DMS53 treated with DMSO at 0.1 percent for 48 hours (cell line): Measurements from ENCODE around the gene RHOT2.
A peak's percentile ranks its signal among the peaks of the same experiment; 100 is the strongest.

Experiments used
- DNase-seq: peaks from one replicate; lab custom pipeline; 2025; ENCODE audit not compliant: unreplicated experiment; lab: John Stamatoyannopoulos, UW

Gene RHOT2

GRCh38 chr16:632486-633335 lies 35.2 kb upstream of the RHOT2 start:
- no peak for DNase-seq

GRCh38 chr16:633336-634050 lies 34.4 kb upstream of the RHOT2 start:
- no peak for DNase-seq

- DNase-seq, result no peak
Observed at GRCh38 chr16:634051-634670, 33.8 kb upstream of the RHOT2 start.

GRCh38 chr16:634996-635395 lies 32.9 kb upstream of the RHOT2 start:
- no peak for DNase-seq

- DNase-seq, result no peak
Observed at GRCh38 chr16:635573-636205, 32.2 kb upstream of the RHOT2 start.

GRCh38 chr16:636206-637080 lies 31.5 kb upstream of the RHOT2 start, which contains the start of gene METTL26:
TSS of gene METTL26 (minus strand) at chr16:636305. CDS start at chr16:636290, 15 bp downstream.
- DNase-seq, result peak; percentile 78

- DNase-seq, result no peak
Observed at GRCh38 chr16:637081-638018, 30.6 kb upstream of the RHOT2 start.

GRCh38 chr16:638034-638543 lies 29.8 kb upstream of the RHOT2 start:
- no peak for DNase-seq

- no peak for DNase-seq
Observed at GRCh38 chr16:638836-639235, 29.1 kb upstream of the RHOT2 start.

GRCh38 chr16:640614-641013 lies 27.3 kb upstream of the RHOT2 start:
- DNase-seq, result no peak

- peak; percentile 44 for DNase-seq
Observed at GRCh38 chr16:641326-642188, 26.4 kb upstream of the RHOT2 start, which contains the start of gene MCRIP2. TSS of gene MCRIP2 (plus strand) at chr16:641828. CDS start at chr16:641992, 164 bp downstream.

GRCh38 chr16:642189-643049 lies 25.5 kb upstream of the RHOT2 start:
- DNase-seq, result peak; percentile 40

GRCh38 chr16:643050-643368 lies 24.9 kb upstream of the RHOT2 start:
- no peak for DNase-seq

- DNase-seq, result no peak
Observed at GRCh38 chr16:644556-644955, 23.4 kb upstream of the RHOT2 start.

GRCh38 chr16:645852-646678 lies 21.9 kb upstream of the RHOT2 start:
- no peak for DNase-seq

GRCh38 chr16:646679-647172 lies 21.2 kb upstream of the RHOT2 start:
- no peak for DNase-seq
